Panc1 (cell line): ENCODE data around the gene NAT9. TPM values are rescaled to one million over a fixed set of nuclear protein-coding genes. Genes with fewer than 3 reads are reported as not detected.

Source experiments
- ATAC-seq: fragments of 200-7000 bp; cut with Tn5 transposase; 2 replicates; pipeline ENCODE4 v1.9.1; 2020; ENCODE audit warnings: mild to moderate bottlenecking, moderate library complexity
- BruUV-seq: library from RNA; stranded (reverse); fragments of 400-500 nt; replicated peaks from 2 replicates; lab custom pipeline; 2021; lab: Mats Ljungman, UMichigan
- CTCF ChIA-PET: fragments of 300-600 bp; sonication (Branson Sonifier 250); formaldehyde crosslinking; loops from one replicate; lab custom pipeline; 2022; ENCODE audit warnings: antibody characterized with exemption; lab: Charles Lee
- POLR2A ChIA-PET: fragments of 300-600 bp; sonication (Branson Sonifier 250); formaldehyde crosslinking; loops from one replicate; lab custom pipeline; 2022; ENCODE audit warnings: antibody characterized with exemption; lab: Charles Lee
- DNase-seq: peaks from one replicate; pipeline ENCODE4 v3.0.0-alpha.2; 2010; ENCODE audit warnings: low read depth, low spot score
- H3K27ac ChIP-seq: 2 replicates; pipeline ENCODE4 v1.5.1; 2011; ENCODE audit warnings: mild to moderate bottlenecking, low read length, inconsistent platforms
- H3K27me3 ChIP-seq: fragments of 200-500 bp; sonication (Bioruptor generic); 2 replicates; pipeline ENCODE4 v1.6.0; 2014; ENCODE audit warnings: low read length, inconsistent platforms; ENCODE audit not compliant: control insufficient read depth, insufficient read depth
- H3K36me3 ChIP-seq: fragments of 200-500 bp; sonication (Bioruptor generic); 2 replicates; pipeline ENCODE4 v1.5.1; 2014; ENCODE audit warnings: inconsistent platforms, mild to moderate bottlenecking, low read length, moderate library complexity; ENCODE audit not compliant: control insufficient read depth, insufficient read depth
- H3K4me1 ChIP-seq: 2 replicates; pipeline ENCODE4 v1.5.1; 2011; ENCODE audit warnings: inconsistent platforms, mild to moderate bottlenecking, low read length, moderate library complexity; ENCODE audit not compliant: control insufficient read depth, insufficient read depth
- H3K4me3 ChIP-seq, 2 experiments: 2 replicates each; pipeline ENCODE4 v1.5.1; 2011 to 2012; ENCODE audit warnings: low read depth in 2 of 2, low read length in 2 of 2, mild to moderate bottlenecking in 2 of 2, inconsistent platforms in 1 of 2, moderate library complexity in 1 of 2
- H3K9me3 ChIP-seq: fragments of 200-500 bp; sonication (Bioruptor generic); 2 replicates; pipeline ENCODE4 v1.5.1; 2014; ENCODE audit warnings: low read depth, mild to moderate bottlenecking, inconsistent platforms, low read length, moderate library complexity; ENCODE audit not compliant: control insufficient read depth, insufficient read depth
- CTCF ChIP-seq: fragments of 450-650 bp; IDR thresholded peaks from 2 replicates; pipeline ENCODE4 v1.5.1; 2017; ENCODE audit warnings: mild to moderate bottlenecking
- POLR2AphosphoS5 ChIP-seq: IDR thresholded peaks from 2 replicates; pipeline ENCODE4 v1.6.1; 2012; ENCODE audit warnings: mild to moderate bottlenecking, low read depth, low read length, moderate library complexity
- SIN3A ChIP-seq: IDR thresholded peaks from 2 replicates; pipeline ENCODE4 v1.6.1; 2012; ENCODE audit warnings: low read depth, mild to moderate bottlenecking, low read length, moderate library complexity, borderline replicate concordance; ENCODE audit not compliant: insufficient read depth
- TCF7L2 ChIP-seq: IDR thresholded peaks from 2 replicates; pipeline ENCODE4 v1.6.1; 2011; ENCODE audit warnings: mild to moderate bottlenecking, low read depth, low read length, inconsistent platforms
- in situ Hi-C: cut with HindIII; loops from 2 replicates; pipeline ENCODE4 v1.10.0; 2016; ENCODE audit warnings: low sequenced_read_pairs, low pct_unique_long_range_greater_than_20kb
- intact Hi-C: fragments of 100-400 bp; cut with micrococcal nuclease; formaldehyde crosslinking; loops from one replicate; pipeline ENCODE4 v1.10.0; 2022; ENCODE audit not compliant: unreplicated experiment
- total RNA-seq: library from RNA; stranded (reverse); gene quantifications from one replicate; pipeline ENCODE4 v1.2.1, GENCODE V29; 2021; ENCODE audit not compliant: unreplicated experiment
- TF ChIP-seq, protein P1 (sequence below), 2 experiments: IDR thresholded peaks; 2 replicates each; pipeline ENCODE4 v1.6.1; 2011 to 2012; ENCODE audit warnings: low read depth in 2 of 2, control low read depth in 1 of 2, low read length in 1 of 2, mild to moderate bottlenecking in 1 of 2, moderate library complexity in 1 of 2; ENCODE audit not compliant: insufficient read depth in 1 of 2

NAT9 gene
- total RNA-seq, 1 experiment from 2014 or later: 90.1 TPM

DNA sequence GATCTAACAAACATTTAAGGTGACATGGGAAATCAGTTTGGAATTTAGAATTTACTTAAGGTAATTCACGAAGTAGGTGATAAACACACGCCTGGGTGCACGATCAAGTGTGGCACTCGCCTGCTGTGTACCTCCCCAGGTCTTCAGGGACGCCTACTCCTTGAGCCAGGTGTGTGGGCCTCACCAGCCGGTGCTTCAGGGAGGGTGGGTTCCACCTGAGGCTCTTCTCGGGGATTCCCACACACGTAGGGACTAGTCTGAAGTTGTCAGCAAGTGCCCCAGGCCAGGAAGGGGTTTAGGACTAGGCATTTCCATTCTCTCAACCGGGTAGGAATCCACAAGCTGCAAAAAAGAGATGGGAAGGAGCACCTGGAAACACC is 9.8 kb upstream of the NAT9 start:
- no peaks in the 10 kb centered on the region for H3K36me3 ChIP-seq
- no peaks in the 10 kb centered on the region for H3K27me3 ChIP-seq
- intact Hi-C loops (no loop called here), in situ Hi-C loops (no loop called here)
- no peaks in the 10 kb centered on the region for H3K4me1 ChIP-seq
- TF ChIP-seq POLR2AphosphoS5 (no peak), CTCF (no peak), TCF7L2 (no peak), SIN3A (no peak)
- TF ChIP-seq, protein P1, sequence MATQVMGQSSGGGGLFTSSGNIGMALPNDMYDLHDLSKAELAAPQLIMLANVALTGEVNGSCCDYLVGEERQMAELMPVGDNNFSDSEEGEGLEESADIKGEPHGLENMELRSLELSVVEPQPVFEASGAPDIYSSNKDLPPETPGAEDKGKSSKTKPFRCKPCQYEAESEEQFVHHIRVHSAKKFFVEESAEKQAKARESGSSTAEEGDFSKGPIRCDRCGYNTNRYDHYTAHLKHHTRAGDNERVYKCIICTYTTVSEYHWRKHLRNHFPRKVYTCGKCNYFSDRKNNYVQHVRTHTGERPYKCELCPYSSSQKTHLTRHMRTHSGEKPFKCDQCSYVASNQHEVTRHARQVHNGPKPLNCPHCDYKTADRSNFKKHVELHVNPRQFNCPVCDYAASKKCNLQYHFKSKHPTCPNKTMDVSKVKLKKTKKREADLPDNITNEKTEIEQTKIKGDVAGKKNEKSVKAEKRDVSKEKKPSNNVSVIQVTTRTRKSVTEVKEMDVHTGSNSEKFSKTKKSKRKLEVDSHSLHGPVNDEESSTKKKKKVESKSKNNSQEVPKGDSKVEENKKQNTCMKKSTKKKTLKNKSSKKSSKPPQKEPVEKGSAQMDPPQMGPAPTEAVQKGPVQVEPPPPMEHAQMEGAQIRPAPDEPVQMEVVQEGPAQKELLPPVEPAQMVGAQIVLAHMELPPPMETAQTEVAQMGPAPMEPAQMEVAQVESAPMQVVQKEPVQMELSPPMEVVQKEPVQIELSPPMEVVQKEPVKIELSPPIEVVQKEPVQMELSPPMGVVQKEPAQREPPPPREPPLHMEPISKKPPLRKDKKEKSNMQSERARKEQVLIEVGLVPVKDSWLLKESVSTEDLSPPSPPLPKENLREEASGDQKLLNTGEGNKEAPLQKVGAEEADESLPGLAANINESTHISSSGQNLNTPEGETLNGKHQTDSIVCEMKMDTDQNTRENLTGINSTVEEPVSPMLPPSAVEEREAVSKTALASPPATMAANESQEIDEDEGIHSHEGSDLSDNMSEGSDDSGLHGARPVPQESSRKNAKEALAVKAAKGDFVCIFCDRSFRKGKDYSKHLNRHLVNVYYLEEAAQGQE (IDR thresholded peaks at IDR 0.05; ENCODE audit: insufficient read depth in 1 of 2, low read depth in 2 of 2, low read length in 1 of 2): no peak
- no peaks in the 10 kb centered on the region for H3K9me3 ChIP-seq
- H3K27ac ChIP-seq: no peak overlapping the region
- POLR2A ChIA-PET: no interaction called here
- ATAC-seq: no peak
- no peak overlapping the region for H3K4me3 ChIP-seq
- no TSS peak for BruUV-seq
- DNase-seq: no peak
- CTCF ChIA-PET: no interaction called here

GRCh38 chr17:74785096-74785980 is 9.2 kb upstream of the NAT9 start:
- ATAC-seq: no peak
- no peak for TF ChIP-seq SIN3A
- no peak for TF ChIP-seq POLR2AphosphoS5
- no peak for TF ChIP-seq CTCF
- TF ChIP-seq, protein P1 (IDR thresholded peaks at IDR 0.05; ENCODE audit: insufficient read depth in 1 of 2, low read depth in 2 of 2, low read length in 1 of 2): no peak
- no peak for TF ChIP-seq TCF7L2
- CTCF ChIA-PET: interaction anchor here (0.5 kb wide), 1 partner anchor 40 kb away, joined by 4 read pairs; no protein-coding TSS in a partner anchor
- in situ Hi-C loops (no loop called here), intact Hi-C loops (no loop called here)
- POLR2A ChIA-PET: no interaction called here
- H3K4me1 ChIP-seq: no peaks in the 10 kb centered on the region
- H3K9me3 ChIP-seq: no peaks in the 10 kb centered on the region
- DNase-seq: no peak
- no peak overlapping the region for H3K27ac ChIP-seq
- no TSS peak for BruUV-seq
- no peak overlapping the region for H3K4me3 ChIP-seq
- no peaks in the 10 kb centered on the region for H3K27me3 ChIP-seq
- H3K36me3 ChIP-seq: no peaks in the 10 kb centered on the region
